ENCODE measurements around the gene GGN.
"Not testable (repeated sequence)": the region's sequence is repeated elsewhere in the genome, so short reads cannot be mapped to it uniquely, and the experiment has no call there.

The GGN gene

GRCh38 chr19:38411041-38411712 is 23.3 kb upstream of the GGN start:
- no peak for DNase-seq

GRCh38 chr19:38410407-38410806 is 22.6 kb upstream of the GGN start:
- not testable (repeated sequence) for DNase-seq

- DNase-seq, result no peak
Measured at GRCh38 chr19:38409631-38410133, 21.8 kb upstream of the GGN start.

- no peak for DNase-seq
Measured at GRCh38 chr19:38405276-38405675, 17.4 kb upstream of the GGN start.

GRCh38 chr19:38404858-38405257 is 17.0 kb upstream of the GGN start:
- DNase-seq, result no peak

GRCh38 chr19:38402967-38403674 is 15.3 kb upstream of the GGN start, which contains the start of gene FAM98C:
Gene FAM98C (plus strand): TSS chr19:38403093. CDS start chr19:38403154, 61 bp downstream.
- DNase-seq, result peak; percentile 93 to 96

GRCh38 chr19:38402623-38402966 is 14.8 kb upstream of the GGN start:
- DNase-seq, result no peak

GRCh38 chr19:38401148-38401547 is 13.3 kb upstream of the GGN start:
- DNase-seq, result no peak

- no peak for DNase-seq
Measured at GRCh38 chr19:38400361-38400760, 12.5 kb upstream of the GGN start.

- no peak for DNase-seq
Measured at GRCh38 chr19:38399537-38399936, 11.7 kb upstream of the GGN start.

GRCh38 chr19:38399081-38399480 is 11.2 kb upstream of the GGN start:
- DNase-seq, result no peak

GRCh38 chr19:38395381-38396114 is 7.7 kb upstream of the GGN start:
- no peak for DNase-seq

- no peak for DNase-seq
Measured at GRCh38 chr19:38394488-38394887, 6.7 kb upstream of the GGN start.

GRCh38 chr19:38392707-38393308 is 5.0 kb upstream of the GGN start:
- DNase-seq, result no peak

- no peak for DNase-seq
Measured at GRCh38 chr19:38391911-38392464, 4.2 kb upstream of the GGN start.

GRCh38 chr19:38389957-38390924 is 2.4 kb upstream of the GGN start:
- no peak for DNase-seq

- no peak for DNase-seq
Measured at GRCh38 chr19:38389101-38389925, 1.5 kb upstream of the GGN start.

GRCh38 chr19:38388349-38389100 is 691 bp upstream of the GGN start, which contains the start of gene SPRED3:
Gene SPRED3 (plus strand): TSS chr19:38388697. CDS start chr19:38390303, 1,606 bp downstream.
- no peak for DNase-seq

GRCh38 chr19:38386971-38387549 is 774 bp downstream of the GGN start:
- peak; percentile 55 to 65 for DNase-seq

Data from Kasumi-1 (cell line).